H1 (cell line): ENCODE results near the gene BEST3. TPM values are rescaled to one million over a fixed set of nuclear protein-coding genes. Genes with fewer than 3 reads are reported as not detected.

Experiments used
- CTCF ChIA-PET: fragments of 300-600 bp; sonication (Branson Sonifier 250); formaldehyde crosslinking; loops from one replicate; lab custom pipeline; 2021; ENCODE audit not compliant: partially characterized antibody; lab: Charles Lee
- POLR2A ChIA-PET: fragments of 300-600 bp; sonication (Branson Sonifier 250); formaldehyde crosslinking; loops from one replicate; lab custom pipeline; 2021; ENCODE audit warnings: inconsistent platforms; ENCODE audit not compliant: partially characterized antibody; lab: Charles Lee
- DNase-seq, 2 experiments: peaks; one replicate each; pipeline versions ENCODE4 v3.0.0 to v3.0.0-alpha.2; 2010 to 2022; ENCODE audit warnings: low spot score in 2 of 2, low read depth in 1 of 2, mixed read lengths in 1 of 2
- FAIRE-seq: peaks from 2 replicates; lab custom pipeline; 2011; peaks lifted over from hg19 to GRCh38; lab: Jason Lieb, UNC
- H2AFZ ChIP-seq: 2 replicates; pipeline ENCODE4 v1.8.1; 2012; ENCODE audit warnings: low read length, inconsistent platforms
- H2AK5ac ChIP-seq: 2 replicates; pipeline ENCODE4 v1.6.1; 2013; ENCODE audit warnings: low read depth, low read length
- H2BK120ac ChIP-seq: replicated peaks from 2 replicates; pipeline ENCODE3; 2013; ENCODE audit warnings: low read depth, low read length, inconsistent platforms
- H2BK12ac ChIP-seq: 2 replicates; pipeline ENCODE4 v1.6.1; 2013; ENCODE audit warnings: low read depth, low read length
- H2BK15ac ChIP-seq: 2 replicates; pipeline ENCODE4 v1.6.1; 2013; ENCODE audit warnings: low read length
- H2BK20ac ChIP-seq: 2 replicates; pipeline ENCODE4 v1.6.1; 2013; ENCODE audit warnings: low read length
- H2BK5ac ChIP-seq: 2 replicates; pipeline ENCODE4 v1.6.1; 2013; ENCODE audit warnings: low read depth, low read length
- H3K14ac ChIP-seq: 2 replicates; pipeline ENCODE4 v1.6.1; 2013; ENCODE audit warnings: inconsistent platforms; ENCODE audit not compliant: insufficient read length
- H3K18ac ChIP-seq: 2 replicates; pipeline ENCODE4 v1.6.1; 2013; ENCODE audit warnings: low read length; ENCODE audit errors: extremely low read depth
- H3K23ac ChIP-seq: 2 replicates; pipeline ENCODE4 v1.6.1; 2013; ENCODE audit warnings: inconsistent platforms; ENCODE audit not compliant: insufficient read length
- H3K23me2 ChIP-seq: 2 replicates; pipeline ENCODE4 v1.6.1; 2013; ENCODE audit warnings: low read depth, low read length
- H3K27ac ChIP-seq: 2 replicates; pipeline ENCODE4 v1.6.1; 2011; ENCODE audit warnings: low read depth, low read length, inconsistent platforms
- H3K27me3 ChIP-seq, 4 experiments: replicated peaks in 1 of 4; 1 replicate in 1 of 4; 2 replicates in 3 of 4; pipeline versions ENCODE4 v1.6.1 to v1.8.1; 2011 to 2013; ENCODE audit warnings: low read length in 3 of 4, mild to moderate bottlenecking in 3 of 4, inconsistent platforms in 2 of 4, mixed read lengths in 2 of 4, moderate library complexity in 1 of 4; ENCODE audit not compliant: control insufficient read depth in 3 of 4, insufficient read depth in 3 of 4; ENCODE audit errors: extremely low read depth in 1 of 4
- H3K36me3 ChIP-seq, 4 experiments: 2 replicates each; pipeline versions ENCODE4 v1.6.1 to v1.8.1; 2011 to 2013; ENCODE audit warnings: mild to moderate bottlenecking in 4 of 4, low read length in 3 of 4, moderate library complexity in 2 of 4, control low read depth in 1 of 4, inconsistent platforms in 1 of 4; ENCODE audit not compliant: insufficient read depth in 4 of 4, control insufficient read depth in 2 of 4
- H3K4ac ChIP-seq: replicated peaks from 2 replicates; pipeline ENCODE3; 2013; ENCODE audit warnings: low read length, low read depth, mixed read lengths, inconsistent platforms; ENCODE audit not compliant: insufficient read length
- H3K4me1 ChIP-seq, 4 experiments: replicated peaks in 1 of 4; 1 replicate in 1 of 4; 2 replicates in 3 of 4; pipeline versions ENCODE4 v1.6.1 to v1.8.1; 2011 to 2013; ENCODE audit warnings: low read length in 3 of 4, inconsistent platforms in 2 of 4, mixed read lengths in 1 of 4; ENCODE audit not compliant: insufficient read depth in 4 of 4, control insufficient read depth in 3 of 4
- H3K4me2 ChIP-seq, 2 experiments: 2 replicates each; pipeline versions ENCODE4 v1.6.1 to v1.8.1; 2011 to 2013; ENCODE audit warnings: low read depth in 2 of 2, low read length in 2 of 2, control low read depth in 1 of 2, inconsistent platforms in 1 of 2, mild to moderate bottlenecking in 1 of 2; ENCODE audit not compliant: insufficient read depth in 1 of 2
- H3K4me3 ChIP-seq, 4 experiments: fragments of 200-600, 300-600 bp in 1 of 4; sonication (generic), shearing (Covaris generic), sonication (Bioruptor Twin) in 1 of 4; 2 replicates each; pipeline versions ENCODE4 v1.5.1 to v1.8.1; 2011 to 2016; ENCODE audit warnings: low read length in 4 of 4, low read depth in 3 of 4, control low read depth in 2 of 4, inconsistent platforms in 2 of 4, mild to moderate bottlenecking in 2 of 4, mixed read lengths in 1 of 4, moderate library complexity in 1 of 4; ENCODE audit not compliant: insufficient read depth in 2 of 4; ENCODE audit errors: extremely low read depth in 1 of 4
- H3K56ac ChIP-seq: replicated peaks from 2 replicates; pipeline ENCODE3; 2013; ENCODE audit warnings: low read depth, mild to moderate bottlenecking, mixed read lengths, low read length, inconsistent platforms; ENCODE audit not compliant: insufficient read length
- H3K79me1 ChIP-seq: 2 replicates; pipeline ENCODE4 v1.6.1; 2013; ENCODE audit warnings: low read depth, low read length, control low read depth
- H3K79me2 ChIP-seq, 2 experiments: 2 replicates each; pipeline versions ENCODE4 v1.6.1 to v1.8.1; 2012 to 2013; ENCODE audit warnings: low read length in 2 of 2, mild to moderate bottlenecking in 2 of 2, inconsistent platforms in 1 of 2; ENCODE audit not compliant: insufficient read depth in 2 of 2, control insufficient read depth in 1 of 2
- H3K9ac ChIP-seq, 4 experiments: replicated peaks in 1 of 4; 1 replicate in 1 of 4; 2 replicates in 3 of 4; pipeline versions ENCODE4 v1.6.1 to v1.8.1; 2011 to 2013; ENCODE audit warnings: low read depth in 3 of 4, low read length in 3 of 4, control low read depth in 2 of 4, mild to moderate bottlenecking in 2 of 4, moderate library complexity in 2 of 4, inconsistent platforms in 1 of 4; ENCODE audit errors: extremely low read depth in 1 of 4
- H3K9me3 ChIP-seq, 2 experiments: 2 replicates each; pipeline versions ENCODE4 v1.6.1 to v1.8.1; 2012 to 2013; ENCODE audit warnings: mild to moderate bottlenecking in 2 of 2, moderate library complexity in 2 of 2, control low read depth in 1 of 2, inconsistent platforms in 1 of 2, low read depth in 1 of 2, low read length in 1 of 2, mixed read lengths in 1 of 2; ENCODE audit not compliant: insufficient read depth in 2 of 2
- H4K20me1 ChIP-seq, 2 experiments: replicated peaks in 1 of 2; 2 replicates each; pipeline versions ENCODE3 to v1.8.1; 2011 to 2013; ENCODE audit warnings: inconsistent platforms in 2 of 2, low read length in 2 of 2, mild to moderate bottlenecking in 1 of 2; ENCODE audit not compliant: insufficient read depth in 2 of 2, control insufficient read depth in 1 of 2
- H4K5ac ChIP-seq: 2 replicates; pipeline ENCODE4 v1.6.1; 2013; ENCODE audit warnings: low read length, low read depth, mixed read lengths, inconsistent platforms; ENCODE audit not compliant: insufficient read length
- H4K8ac ChIP-seq: 2 replicates; pipeline ENCODE4 v1.8.0; 2013; ENCODE audit warnings: mild to moderate bottlenecking, moderate library complexity, low read length, inconsistent platforms; ENCODE audit not compliant: insufficient read depth; ENCODE audit errors: extremely low read depth
- H4K91ac ChIP-seq: replicated peaks from 2 replicates; pipeline ENCODE3; 2013; ENCODE audit warnings: low read length, mixed read lengths, inconsistent platforms; ENCODE audit not compliant: insufficient read length
- HDAC6 ChIP-seq: IDR thresholded peaks from one replicate; pipeline ENCODE4 v1.7.1; 2012; ENCODE audit warnings: low read depth, mild to moderate bottlenecking, inconsistent platforms, low read length, moderate library complexity
- RFX5 ChIP-seq: IDR thresholded peaks from 2 replicates; pipeline ENCODE4 v1.6.1; 2011; ENCODE audit warnings: low read depth, low read length, improper control_type of control experiment, borderline replicate concordance
- WGBS, 2 experiments: shearing (Covaris generic) in 1 of 2; methylation state at CpG; one replicate each; pipeline versions ENCODE4 v1.1.6 to v1.1.7; 2013 to 2015; ENCODE audit warnings: low lambda C conversion rate in 2 of 2, mixed read lengths in 2 of 2, inconsistent platforms in 1 of 2, low coverage in 1 of 2, missing lambda C conversion rate in 1 of 2; ENCODE audit not compliant: insufficient replicate concordance in 2 of 2, insufficient coverage in 1 of 2, insufficient read length in 1 of 2; ENCODE audit errors: extremely low coverage in 1 of 2, missing lambda C conversion rate in 1 of 2; 5-methylcytosine and 5-hydroxymethylcytosine counted together
- polyA plus RNA-seq, 7 experiments: library from polyadenylated mRNA; depleted of rRNA in 3 of 7; stranded (reverse) in 5 of 7; unstranded in 2 of 7; fragments of >200 nt in 5 of 7; fragments of 200-250 nt in 2 of 7; gene quantifications; 1 replicate in 5 of 7; 2 replicates in 1 of 7; 4 replicates in 1 of 7; pipeline versions ENCODE4 v1.2.1 to v1.2.3, GENCODE V29; 2011 to 2013; ENCODE audit warnings: missing spikeins in 2 of 7, mixed read lengths in 2 of 7
- total RNA-seq: library from RNA; stranded (reverse); fragmentation: NEBNext Ultra II Directional; extraction: Animal tissue kit (Norgen Biotek cat#: 25700); gene quantifications from 2 replicates; pipeline ENCODE4 v1.2.1, GENCODE V29; 2021

Gene BEST3
- total and polyA plus RNA-seq, 2 of the 8 experiments (the other 6 are each of a cell fraction or from before 2014, with no cell fraction given), result 0.17 TPM; not detected in 1

DNA sequence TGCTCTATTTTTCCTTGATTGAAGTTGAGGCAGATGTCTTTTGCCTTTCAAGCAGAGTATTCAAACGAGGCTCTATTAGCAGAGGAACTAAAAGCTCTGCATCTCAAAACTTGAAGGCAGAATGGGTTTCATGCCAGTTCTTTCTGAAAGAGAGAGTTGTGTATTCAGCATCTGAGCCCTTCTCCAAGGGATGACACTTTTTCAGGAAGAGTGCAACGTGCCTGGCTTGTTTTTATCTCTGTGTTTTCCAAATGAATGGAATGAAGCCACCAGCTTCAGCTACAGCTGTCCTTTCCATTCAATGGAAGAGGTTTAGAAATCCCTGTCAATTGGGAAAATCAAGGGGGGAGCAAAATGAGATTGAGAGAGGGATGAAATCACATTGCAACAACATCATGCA is 14.6 kb downstream of the BEST3 start:
- Histone ChIP-seq H4K8ac (no peak overlapping the region), H3K4ac (no peak overlapping the region), H3K18ac (no peak overlapping the region), H3K4me2 (no peak overlapping the region), H3K36me3 (no peaks in the 10 kb centered on the region), H3K27ac (no peak overlapping the region), H3K79me2 (no peaks in the 10 kb centered on the region), H2AFZ (no peak overlapping the region), H3K56ac (no peak overlapping the region), H2BK20ac (no peak overlapping the region), H3K23ac (no peak overlapping the region), H2BK12ac (no peak overlapping the region), H2AK5ac (no peak overlapping the region), H4K91ac (no peak overlapping the region), H3K23me2 (no peaks in the 10 kb centered on the region), H4K20me1 (no peaks in the 10 kb centered on the region), H4K5ac (no peak overlapping the region), H3K14ac (no peak overlapping the region), H3K4me3 (no peak overlapping the region), H2BK15ac (no peak overlapping the region), H3K9ac (no peak overlapping the region), H2BK120ac (no peak overlapping the region), H3K4me1 (peaks cover 2 to 10% (median 5%) of the 10 kb centered on the region in 4 experiments; a peak in 4 of 7 replicates), H3K27me3 (no peaks in the 10 kb centered on the region), H2BK5ac (no peak overlapping the region), H3K9me3 (no peaks in the 10 kb centered on the region), H3K79me1 (no peaks in the 10 kb centered on the region)
- no peak for TF ChIP-seq RFX5
- no peak for TF ChIP-seq HDAC6
- ChIA-PET CTCF (interaction anchor here (1.3 to 1.6 kb wide), 2 partner anchors 8 to 45 kb away, joined by 4 to 5 read pairs; no protein-coding TSS in a partner anchor), POLR2A (no interaction called here)
- DNase-seq (no peak), FAIRE-seq (no peak)
- WGBS, 2 experiments, result 45% methylated on average over 2 of the region's 2 CpGs; no CpG with 5 or more reads in 1 of the 2 experiments
